ENCODE results near the gene PNPO. TPM values are rescaled to one million over a fixed set of nuclear protein-coding genes. Genes with fewer than 3 reads are reported as not detected.

The PNPO gene
- total and polyA plus RNA-seq, 2 of the 8 experiments (the other 6 are each of a cell fraction or from before 2014, with no cell fraction given), result 7.0 to 8.1 TPM

DNA sequence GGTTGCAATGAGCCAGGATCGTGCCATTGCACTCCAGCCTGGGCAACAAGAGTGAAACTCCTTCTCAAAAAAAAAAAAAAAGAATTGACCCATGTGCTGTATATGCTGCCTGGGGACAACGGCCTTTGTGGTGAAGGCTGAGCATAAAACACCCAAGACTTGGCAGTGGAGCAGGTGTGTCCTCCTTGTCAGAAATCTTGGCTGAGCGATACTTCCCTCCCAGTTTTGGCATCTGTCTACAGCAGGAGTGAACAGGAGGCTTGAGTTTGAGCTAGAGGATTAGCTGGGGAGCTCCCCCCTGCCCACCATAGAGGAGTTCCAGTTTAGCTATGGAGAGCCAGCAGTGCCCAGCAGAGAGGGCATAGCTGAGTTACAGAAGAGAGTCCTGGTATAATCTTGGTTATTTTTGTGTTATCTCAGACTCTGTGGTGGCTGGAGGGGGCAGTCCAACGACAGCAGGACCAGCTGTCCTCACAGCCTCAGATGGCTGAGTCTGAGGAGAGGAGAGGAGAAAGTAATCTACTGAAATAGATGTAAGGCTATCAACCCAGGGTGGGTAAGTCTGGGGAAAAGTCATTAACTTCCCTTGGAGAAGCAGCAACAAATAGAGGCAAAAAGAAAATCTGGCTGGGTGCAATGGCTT, 26.9 kb upstream of the PNPO start (continued):
- TF ChIP-seq CEBPB (IDR thresholded peaks at IDR 0.05; ENCODE audit: low read depth, low read length) (no peak), KDM1A (IDR thresholded peaks at IDR 0.05; ENCODE audit: borderline replicate concordance, low read length) (no peak), CTBP2 (IDR thresholded peaks at IDR 0.05; ENCODE audit: borderline replicate concordance, insufficient read depth, insufficient read length, low read length) (no peak)

All from H1 (cell line).